ENCODE data around the gene PRKCB. TPM values are rescaled to one million over a fixed set of nuclear protein-coding genes. Genes with fewer than 3 reads are reported as not detected.

PRKCB gene
- total RNA-seq, 1 experiment from 2014 or later = 7.1 TPM

Small RNA genes within 50 kb of the gene (small RNA-seq; reads per million reads assigned to genes)
- gene MIR1273H = 0 reads per million in 2 experiments

Other genes with a start within 250 kb of the PRKCB start
- gene NDUFAB1, start 239.7 kb upstream of the PRKCB start, total RNA-seq (2014; rRNA removed; shearing (Covaris generic)) = 182 and 201 TPM in 2 replicates
- gene PALB2, start 194.7 kb upstream of the PRKCB start, total RNA-seq (2014; rRNA removed; shearing (Covaris generic)) = 21.1 and 28.8 TPM in 2 replicates
- gene DCTN5, start 194.5 kb upstream of the PRKCB start, total RNA-seq (2014; rRNA removed; shearing (Covaris generic)) = 70.6 and 75.6 TPM in 2 replicates
- gene PLK1, start 157.1 kb upstream of the PRKCB start, total RNA-seq (2014; rRNA removed; shearing (Covaris generic)) = 14.3 and 16.6 TPM in 2 replicates
- not detected in 2 replicates for gene ERN2, start 122.8 kb upstream of the PRKCB start, total RNA-seq (2014; rRNA removed; shearing (Covaris generic))
- not detected in 2 replicates for gene CHP2, start 81.0 kb upstream of the PRKCB start, total RNA-seq (2014; rRNA removed; shearing (Covaris generic))